HEK293 (cell line): ENCODE results near the gene SLC12A3.

Experiments used
- CTCF ChIA-PET: fragments of 350-600 bp; formaldehyde crosslinking; extraction: SDS; loops from one replicate; lab custom pipeline; 2021; ENCODE audit warnings: antibody characterized with exemption; lab: Yijun Ruan, JAX
- POLR2A ChIA-PET: fragments of 300-600 bp; formaldehyde crosslinking; extraction: SDS; loops from one replicate; lab custom pipeline; 2020; ENCODE audit warnings: antibody characterized with exemption, inconsistent platforms; lab: Yijun Ruan, JAX
- H3K27ac ChIP-seq: fragments of 200-500 bp; sonication (Bioruptor generic); 2 replicates; pipeline ENCODE4 v1.5.1; 2014; ENCODE audit warnings: low read depth, low read length, control low read depth, inconsistent platforms; ENCODE audit errors: extremely low read depth
- H3K36me3 ChIP-seq, 2 experiments: fragments of 200-500 bp in 1 of 2; sonication (Bioruptor generic) in 1 of 2; 1 replicate in 1 of 2; 2 replicates in 1 of 2; pipeline ENCODE4 v1.5.1; 2014 to 2017; ENCODE audit warnings: inconsistent platforms in 2 of 2, low read length in 2 of 2; ENCODE audit not compliant: control insufficient read depth in 2 of 2, insufficient read depth in 1 of 2
- H3K4me1 ChIP-seq: fragments of 200-500 bp; sonication (Bioruptor generic); 2 replicates; pipeline ENCODE4 v1.5.1; 2014; ENCODE audit warnings: mild to moderate bottlenecking, low read length, inconsistent platforms; ENCODE audit not compliant: control insufficient read depth, insufficient read depth
- H3K4me3 ChIP-seq: 2 replicates; pipeline ENCODE4 v1.5.1; 2011; ENCODE audit warnings: low read depth, mild to moderate bottlenecking, control low read depth, low read length, moderate library complexity
- H3K9me3 ChIP-seq: fragments of 200-500 bp; sonication (Bioruptor generic); 2 replicates; pipeline ENCODE4 v1.5.1; 2014; ENCODE audit warnings: low read depth, low read length, inconsistent platforms; ENCODE audit not compliant: control insufficient read depth, insufficient read depth
- FEZF1 ChIP-seq: fragments of 450-650 bp; formaldehyde crosslinking; IDR thresholded peaks from 2 replicates; pipeline ENCODE4 v1.5.1; 2016; ENCODE audit warnings: missing biosample characterization, missing genetic modification characterization
- GFI1B ChIP-seq: fragments of 450-650 bp; formaldehyde crosslinking; IDR thresholded peaks from 2 replicates; pipeline ENCODE4 v1.5.1; 2016; ENCODE audit warnings: missing biosample characterization, missing genetic modification characterization
- GLIS1 ChIP-seq: fragments of 450-650 bp; formaldehyde crosslinking; IDR thresholded peaks from 2 replicates; pipeline ENCODE4 v1.5.1; 2016; ENCODE audit warnings: missing biosample characterization, missing genetic modification characterization
- HOXC10 ChIP-seq: sonication (generic); formaldehyde crosslinking; IDR thresholded peaks from 2 replicates; pipeline ENCODE4 v1.8.1; 2023; ENCODE audit warnings: mild to moderate bottlenecking, missing genetic modification reagents
- KLF1 ChIP-seq: fragments of 450-650 bp; formaldehyde crosslinking; IDR thresholded peaks from 2 replicates; pipeline ENCODE4 v1.5.1; 2016; ENCODE audit warnings: missing biosample characterization, missing genetic modification characterization
- MYNN ChIP-seq: fragments of 450-650 bp; formaldehyde crosslinking; IDR thresholded peaks from 2 replicates; pipeline ENCODE4 v1.5.1; 2016; ENCODE audit warnings: missing biosample characterization, missing genetic modification characterization, borderline replicate concordance
- PRDM1 ChIP-seq: fragments of 450-650 bp; formaldehyde crosslinking; IDR thresholded peaks from 2 replicates; pipeline ENCODE4; 2016; ENCODE audit warnings: missing biosample characterization, missing genetic modification characterization
- SALL2 ChIP-seq: fragments of 450-650 bp; formaldehyde crosslinking; IDR thresholded peaks from 2 replicates; pipeline ENCODE4 v1.5.0; 2017; ENCODE audit warnings: missing biosample characterization, mild to moderate bottlenecking, missing genetic modification characterization, borderline replicate concordance
- SP3 ChIP-seq: fragments of 450-650 bp; formaldehyde crosslinking; IDR thresholded peaks from 2 replicates; pipeline ENCODE4 v1.5.1; 2016; ENCODE audit warnings: missing biosample characterization, missing genetic modification characterization
- ZBTB11 ChIP-seq: fragments of 450-650 bp; formaldehyde crosslinking; conservative IDR thresholded peaks from 2 replicates; pipeline ENCODE4 v1.5.1; 2016; ENCODE audit warnings: low read depth, missing biosample characterization, missing genetic modification characterization
- ZFP41 ChIP-seq: fragments of 450-650 bp; formaldehyde crosslinking; IDR thresholded peaks from 2 replicates; pipeline ENCODE4 v1.5.1; 2016; ENCODE audit warnings: missing biosample characterization, missing genetic modification characterization, borderline replicate concordance
- ZFP69B ChIP-seq: fragments of 450-650 bp; formaldehyde crosslinking; IDR thresholded peaks from 2 replicates; pipeline ENCODE4 v1.5.1; 2016; ENCODE audit warnings: missing biosample characterization, missing genetic modification characterization
- ZIC2 ChIP-seq: fragments of 450-650 bp; formaldehyde crosslinking; IDR thresholded peaks from 2 replicates; pipeline ENCODE4 v1.5.1; 2016; ENCODE audit warnings: missing biosample characterization, missing genetic modification characterization
- ZNF112 ChIP-seq: fragments of 450-650 bp; formaldehyde crosslinking; IDR thresholded peaks from 2 replicates; pipeline ENCODE4 v1.5.0; 2017; ENCODE audit warnings: missing biosample characterization, missing genetic modification characterization
- ZNF114 ChIP-seq: fragments of 450-650 bp; formaldehyde crosslinking; IDR thresholded peaks from 2 replicates; pipeline ENCODE4 v1.5.0; 2017; ENCODE audit warnings: missing biosample characterization, missing genetic modification characterization
- ZNF23 ChIP-seq: fragments of 450-650 bp; formaldehyde crosslinking; IDR thresholded peaks from 2 replicates; pipeline ENCODE4 v1.5.1; 2016; ENCODE audit warnings: missing biosample characterization, missing genetic modification characterization, borderline replicate concordance
- ZNF266 ChIP-seq: fragments of 450-650 bp; formaldehyde crosslinking; IDR thresholded peaks from 2 replicates; pipeline ENCODE4 v1.5.1; 2016; ENCODE audit warnings: missing biosample characterization, missing genetic modification characterization, low read depth
- ZNF302 ChIP-seq: fragments of 450-650 bp; formaldehyde crosslinking; IDR thresholded peaks from 2 replicates; pipeline ENCODE4 v1.5.1; 2016; ENCODE audit warnings: missing biosample characterization, missing genetic modification characterization, low read depth
- ZNF324 ChIP-seq: fragments of 450-650 bp; formaldehyde crosslinking; IDR thresholded peaks from 2 replicates; pipeline ENCODE4 v1.5.1; 2016; ENCODE audit warnings: missing biosample characterization, missing genetic modification characterization
- ZNF398 ChIP-seq: fragments of 450-650 bp; formaldehyde crosslinking; IDR thresholded peaks from 2 replicates; pipeline ENCODE4 v1.5.1; 2017; ENCODE audit warnings: missing biosample characterization, missing genetic modification characterization
- ZNF416 ChIP-seq: fragments of 450-650 bp; formaldehyde crosslinking; IDR thresholded peaks from 2 replicates; pipeline ENCODE4 v1.5.1; 2016; ENCODE audit warnings: missing biosample characterization, missing genetic modification characterization
- ZNF433 ChIP-seq: fragments of 450-650 bp; formaldehyde crosslinking; IDR thresholded peaks from 2 replicates; pipeline ENCODE4 v1.5.1; 2016; ENCODE audit warnings: missing biosample characterization, missing genetic modification characterization, low read depth
- ZNF473 ChIP-seq: fragments of 450-650 bp; formaldehyde crosslinking; IDR thresholded peaks from 2 replicates; pipeline ENCODE4 v1.5.1; 2017; ENCODE audit warnings: missing biosample characterization, missing genetic modification characterization
- ZNF48 ChIP-seq: fragments of 450-650 bp; formaldehyde crosslinking; IDR thresholded peaks from 2 replicates; pipeline ENCODE4 v1.5.1; 2016; ENCODE audit warnings: missing biosample characterization, missing genetic modification characterization
- ZNF488 ChIP-seq: fragments of 450-650 bp; formaldehyde crosslinking; IDR thresholded peaks from 2 replicates; pipeline ENCODE4 v1.5.1; 2016; ENCODE audit warnings: missing biosample characterization, missing genetic modification characterization
- ZNF530 ChIP-seq: fragments of 450-650 bp; formaldehyde crosslinking; IDR thresholded peaks from 2 replicates; pipeline ENCODE4 v1.5.1; 2016; ENCODE audit warnings: low read depth, missing biosample characterization, missing genetic modification characterization
- ZNF549 ChIP-seq: fragments of 450-650 bp; IDR thresholded peaks from 2 replicates; pipeline ENCODE4 v1.5.1; 2018; ENCODE audit warnings: missing biosample characterization, missing genetic modification characterization, mild to moderate bottlenecking, inconsistent platforms, moderate library complexity
- ZNF658 ChIP-seq: fragments of 450-650 bp; formaldehyde crosslinking; IDR thresholded peaks from 2 replicates; pipeline ENCODE4; 2016; ENCODE audit warnings: missing biosample characterization, missing genetic modification characterization
- ZNF664 ChIP-seq: fragments of 450-650 bp; formaldehyde crosslinking; IDR thresholded peaks from 2 replicates; pipeline ENCODE4 v1.5.1; 2016; ENCODE audit warnings: missing biosample characterization, missing genetic modification characterization
- ZSCAN23 ChIP-seq: fragments of 450-650 bp; formaldehyde crosslinking; IDR thresholded peaks from 2 replicates; pipeline ENCODE4 v1.5.1; 2016; ENCODE audit warnings: missing biosample characterization, missing genetic modification characterization
- TF ChIP-seq, protein P1 (sequence below): fragments of 450-650 bp; formaldehyde crosslinking; IDR thresholded peaks from 2 replicates; pipeline ENCODE4 v1.5.1; 2016; ENCODE audit warnings: missing biosample characterization, missing genetic modification characterization
- TF ChIP-seq, protein P2 (sequence below): fragments of 450-650 bp; IDR thresholded peaks from 2 replicates; pipeline ENCODE4 v1.5.1; 2018; ENCODE audit warnings: missing biosample characterization, missing genetic modification characterization

SLC12A3 gene

DNA sequence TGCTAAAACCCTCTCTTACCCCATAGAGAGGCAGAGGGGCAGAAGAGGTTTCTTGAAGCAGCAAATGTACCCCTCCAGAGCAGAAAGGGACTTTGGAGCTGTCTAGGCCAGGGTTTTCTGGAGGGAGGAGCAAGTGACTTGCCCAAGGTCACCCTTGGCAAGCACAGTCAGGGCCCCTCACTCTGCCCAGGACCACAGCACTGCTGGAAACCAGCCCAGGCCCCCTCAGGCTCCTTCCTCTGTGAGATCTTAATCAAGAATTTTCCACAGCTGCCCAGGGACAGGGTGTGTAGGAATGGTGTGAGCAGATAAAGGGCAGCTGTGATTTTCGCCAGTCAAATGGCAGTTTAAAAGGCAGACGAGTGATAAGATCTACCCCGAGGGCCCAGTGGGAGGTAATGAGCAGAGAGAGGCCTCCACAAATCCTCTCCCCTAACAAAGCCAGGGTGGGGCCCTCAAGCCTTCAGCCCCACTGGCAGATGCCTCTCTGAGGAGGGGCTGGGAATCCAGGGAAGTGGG lies 3.9 kb upstream of the SLC12A3 start:
- no peak overlapping the region for H3K27ac ChIP-seq
- no peak for TF ChIP-seq MYNN (tag by site-specific recombination)
- TF ChIP-seq ZNF324 = no peak
- TF ChIP-seq ZNF433 = no peak
- TF ChIP-seq ZNF658 (tag by site-specific recombination) = no peak
- TF ChIP-seq ZNF302 (tag by site-specific recombination) = no peak
- TF ChIP-seq ZFP69B (tag by site-specific recombination) = no peak
- TF ChIP-seq ZNF549 (tag by site-specific recombination) = no peak
- TF ChIP-seq ZNF114 (tag by site-specific recombination) = no peak
- TF ChIP-seq, protein P1, sequence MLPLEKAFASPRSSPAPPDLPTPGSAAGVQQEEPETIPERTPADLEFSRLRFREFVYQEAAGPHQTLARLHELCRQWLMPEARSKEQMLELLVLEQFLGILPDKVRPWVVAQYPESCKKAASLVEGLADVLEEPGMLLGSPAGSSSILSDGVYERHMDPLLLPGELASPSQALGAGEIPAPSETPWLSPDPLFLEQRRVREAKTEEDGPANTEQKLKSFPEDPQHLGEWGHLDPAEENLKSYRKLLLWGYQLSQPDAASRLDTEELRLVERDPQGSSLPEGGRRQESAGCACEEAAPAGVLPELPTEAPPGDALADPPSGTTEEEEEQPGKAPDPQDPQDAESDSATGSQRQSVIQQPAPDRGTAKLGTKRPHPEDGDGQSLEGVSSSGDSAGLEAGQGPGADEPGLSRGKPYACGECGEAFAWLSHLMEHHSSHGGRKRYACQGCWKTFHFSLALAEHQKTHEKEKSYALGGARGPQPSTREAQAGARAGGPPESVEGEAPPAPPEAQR (tag by site-specific recombination) = no peak
- no peak for TF ChIP-seq ZNF488
- no peak for TF ChIP-seq HOXC10 (CRISPR knock-in tag)
- peak; percentile 91 for TF ChIP-seq GLIS1 (tag by site-specific recombination)
- no peak for TF ChIP-seq ZNF112
- no peak for TF ChIP-seq ZNF530 (tag by site-specific recombination)
- TF ChIP-seq GFI1B (tag by site-specific recombination) = 0 out of 2 replicates have a peak, but pooled peaks have one; percentile 36
- TF ChIP-seq ZFP41 (tag by site-specific recombination) = no peak
- no peak for TF ChIP-seq ZBTB11 (tag by site-specific recombination)
- TF ChIP-seq ZNF266 (tag by site-specific recombination) = no peak
- TF ChIP-seq, protein P2, sequence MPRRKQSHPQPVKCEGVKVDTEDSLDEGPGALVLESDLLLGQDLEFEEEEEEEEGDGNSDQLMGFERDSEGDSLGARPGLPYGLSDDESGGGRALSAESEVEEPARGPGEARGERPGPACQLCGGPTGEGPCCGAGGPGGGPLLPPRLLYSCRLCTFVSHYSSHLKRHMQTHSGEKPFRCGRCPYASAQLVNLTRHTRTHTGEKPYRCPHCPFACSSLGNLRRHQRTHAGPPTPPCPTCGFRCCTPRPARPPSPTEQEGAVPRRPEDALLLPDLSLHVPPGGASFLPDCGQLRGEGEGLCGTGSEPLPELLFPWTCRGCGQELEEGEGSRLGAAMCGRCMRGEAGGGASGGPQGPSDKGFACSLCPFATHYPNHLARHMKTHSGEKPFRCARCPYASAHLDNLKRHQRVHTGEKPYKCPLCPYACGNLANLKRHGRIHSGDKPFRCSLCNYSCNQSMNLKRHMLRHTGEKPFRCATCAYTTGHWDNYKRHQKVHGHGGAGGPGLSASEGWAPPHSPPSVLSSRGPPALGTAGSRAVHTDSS = no peak
- 0 out of 2 replicates have a peak, but pooled peaks have one; percentile 28 for TF ChIP-seq ZNF398 (tag by site-specific recombination)
- no peak for TF ChIP-seq ZNF416
- no peak for TF ChIP-seq ZNF23 (tag by site-specific recombination)
- no peak for TF ChIP-seq ZSCAN23
- peak; percentile 93 for TF ChIP-seq FEZF1 (tag by site-specific recombination)
- no peak for TF ChIP-seq SP3
- TF ChIP-seq PRDM1 (tag by site-specific recombination) = no peak
- no peak for TF ChIP-seq ZNF473 (tag by site-specific recombination)
- peak; percentile 92 for TF ChIP-seq KLF1
- peak; percentile 60 for TF ChIP-seq ZIC2 (tag by site-specific recombination)
- TF ChIP-seq SALL2 (tag by site-specific recombination) = no peak
- no peak for TF ChIP-seq ZNF48
- TF ChIP-seq ZNF664 (tag by site-specific recombination) = no peak

More for the DNA sequence above, 3.9 kb upstream of the SLC12A3 start:
- ChIA-PET POLR2A (interaction anchor here (0.9 to 1.1 kb wide), 2 partner anchors 8 to 70 kb away, joined by 3 to 4 read pairs; partner anchors contain the start of gene HERPUD1), CTCF (interaction anchor here (0.6 to 3.2 kb wide), 4 partner anchors 14 to 157 kb away, joined by 3 to 17 read pairs (median 3); no protein-coding TSS in a partner anchor)
- no peak overlapping the region for H3K4me3 ChIP-seq
- H3K36me3 ChIP-seq = no peaks in the 10 kb centered on the region
- no peaks in the 10 kb centered on the region for H3K9me3 ChIP-seq
- peaks cover 12% of the 10 kb centered on the region for H3K4me1 ChIP-seq
